HG02938 (cell line): ENCODE data around the gene KCNK7.

Source experiments
- ATAC-seq: cut with Tn5 transposase; IDR thresholded peaks from one replicate; pipeline ENCODE4 v1.9.1; 2021; ENCODE audit warnings: mild to moderate bottlenecking, moderate library complexity; ENCODE audit not compliant: unreplicated experiment

The KCNK7 gene

DNA sequence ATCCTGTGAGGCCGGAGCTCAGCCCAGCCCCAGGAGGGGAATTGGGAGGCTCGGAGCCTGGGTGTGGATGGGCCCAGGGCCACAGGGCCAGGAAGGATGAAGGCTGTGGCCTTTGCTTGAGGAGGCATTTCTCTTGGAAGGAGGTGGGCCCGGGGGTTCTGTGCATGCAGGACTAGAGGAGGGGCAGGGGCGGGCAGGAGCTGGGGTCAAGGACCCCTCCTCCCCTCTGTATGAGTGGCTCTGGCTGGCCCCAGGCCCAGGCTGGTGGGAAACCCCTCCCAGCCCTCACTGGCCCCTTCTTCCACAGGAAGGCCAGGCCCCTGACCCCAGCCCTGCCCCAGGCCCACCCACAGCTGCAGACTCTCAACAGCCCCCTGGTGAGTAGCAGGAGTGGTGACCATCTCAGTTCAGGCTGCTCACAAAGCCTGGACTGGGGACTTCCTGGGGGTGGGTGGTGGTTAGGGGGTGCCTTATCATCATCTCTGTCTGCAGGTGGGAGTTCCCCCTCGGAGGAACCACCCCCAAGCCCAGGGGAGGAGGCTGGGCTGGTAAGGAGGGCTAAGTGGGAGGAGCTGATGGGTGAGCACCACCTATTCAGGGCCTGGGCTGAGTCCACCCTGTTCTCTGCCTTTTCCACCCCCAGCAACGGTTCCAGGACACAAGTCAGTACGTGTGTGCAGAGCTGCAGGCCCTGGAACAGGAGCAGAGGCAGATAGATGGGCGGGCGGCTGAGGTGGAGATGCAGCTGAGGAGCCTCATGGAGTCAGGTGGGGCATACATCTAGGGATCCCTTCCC, 6.0 kb downstream of the KCNK7 start:
- no peak for ATAC-seq

DNA sequence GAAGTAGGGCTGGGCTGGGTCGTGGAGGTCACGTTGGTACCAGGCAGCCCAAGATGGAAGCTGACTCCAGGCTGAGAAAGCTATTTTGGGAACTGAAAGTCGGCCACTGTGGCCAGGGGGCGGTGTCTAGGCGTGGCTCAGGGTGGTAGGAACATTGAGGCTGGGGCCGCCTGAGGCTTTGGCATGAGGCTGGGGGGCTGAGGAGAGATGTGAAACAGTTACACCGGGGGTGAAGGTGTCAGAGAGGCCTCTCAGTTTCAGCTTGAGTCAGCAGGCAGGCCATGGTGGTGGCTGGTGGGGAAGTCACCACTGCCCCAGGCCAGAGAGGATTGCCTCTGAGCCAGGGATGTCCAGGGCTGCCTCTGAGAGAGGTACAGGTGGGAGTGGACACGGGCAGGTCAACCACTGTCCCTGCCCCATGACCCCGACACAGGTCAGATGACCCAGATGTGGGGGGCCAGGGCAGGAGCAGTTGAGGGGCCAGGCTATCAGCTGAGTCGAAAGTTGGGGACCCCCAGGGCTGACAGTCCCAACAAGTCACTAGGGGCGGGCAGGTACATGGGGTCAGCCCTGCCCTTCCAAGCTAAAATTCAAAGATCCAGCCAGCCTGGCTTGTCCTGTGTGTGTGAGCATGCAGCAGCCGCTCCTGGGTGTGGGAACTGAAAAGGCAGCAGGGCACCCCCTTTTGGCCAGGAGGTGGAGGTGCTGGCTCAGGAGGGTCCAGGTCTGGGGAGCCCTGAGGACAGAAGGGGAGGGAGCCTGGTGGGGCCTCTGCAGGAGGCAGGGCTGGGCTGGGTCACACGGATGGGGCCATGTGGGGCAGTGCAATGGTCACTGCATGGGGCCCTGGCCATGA, 7.2 kb downstream of the KCNK7 start:
- peak; percentile 71 for ATAC-seq

DNA sequence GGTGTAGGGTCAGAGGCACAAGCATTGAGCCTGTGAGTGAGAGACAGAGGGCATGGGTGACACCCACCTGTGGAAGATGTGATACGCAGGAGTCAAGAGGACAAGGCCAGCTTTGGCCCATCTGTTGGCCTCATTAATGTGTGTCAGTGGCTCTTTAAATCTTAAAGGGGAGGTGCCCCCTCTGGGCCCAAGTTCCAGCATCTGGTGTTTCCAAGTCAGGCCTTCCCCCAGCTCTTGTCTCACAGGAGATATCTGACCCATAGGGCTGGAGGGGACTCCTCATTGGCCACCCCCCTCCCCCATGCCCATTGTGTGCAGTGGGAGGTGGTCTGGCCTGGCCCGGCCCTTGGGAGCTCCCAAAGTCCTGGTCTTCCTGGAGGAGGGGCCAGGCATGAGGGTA, 8.9 kb downstream of the KCNK7 start:
- no peak for ATAC-seq

DNA sequence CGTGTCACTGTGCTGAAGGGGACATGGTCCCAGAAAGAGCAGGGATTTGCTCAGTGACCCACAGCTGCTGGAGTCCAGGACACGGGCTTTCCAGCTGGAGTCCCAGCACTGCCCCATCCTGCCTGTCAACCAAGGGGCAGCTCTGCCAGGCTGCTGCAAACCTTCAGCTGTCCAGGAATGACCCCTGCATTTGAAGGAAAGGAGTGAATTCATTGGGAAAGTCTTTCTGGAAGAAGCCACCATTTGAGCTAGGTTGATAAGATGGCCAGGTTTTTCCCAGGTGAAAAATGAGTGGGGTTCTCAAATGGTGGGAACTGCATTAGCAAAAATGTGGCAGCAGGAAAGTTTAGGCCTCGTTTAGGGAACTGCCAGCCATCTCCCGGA, 9.4 kb downstream of the KCNK7 start:
- ATAC-seq: no peak

DNA sequence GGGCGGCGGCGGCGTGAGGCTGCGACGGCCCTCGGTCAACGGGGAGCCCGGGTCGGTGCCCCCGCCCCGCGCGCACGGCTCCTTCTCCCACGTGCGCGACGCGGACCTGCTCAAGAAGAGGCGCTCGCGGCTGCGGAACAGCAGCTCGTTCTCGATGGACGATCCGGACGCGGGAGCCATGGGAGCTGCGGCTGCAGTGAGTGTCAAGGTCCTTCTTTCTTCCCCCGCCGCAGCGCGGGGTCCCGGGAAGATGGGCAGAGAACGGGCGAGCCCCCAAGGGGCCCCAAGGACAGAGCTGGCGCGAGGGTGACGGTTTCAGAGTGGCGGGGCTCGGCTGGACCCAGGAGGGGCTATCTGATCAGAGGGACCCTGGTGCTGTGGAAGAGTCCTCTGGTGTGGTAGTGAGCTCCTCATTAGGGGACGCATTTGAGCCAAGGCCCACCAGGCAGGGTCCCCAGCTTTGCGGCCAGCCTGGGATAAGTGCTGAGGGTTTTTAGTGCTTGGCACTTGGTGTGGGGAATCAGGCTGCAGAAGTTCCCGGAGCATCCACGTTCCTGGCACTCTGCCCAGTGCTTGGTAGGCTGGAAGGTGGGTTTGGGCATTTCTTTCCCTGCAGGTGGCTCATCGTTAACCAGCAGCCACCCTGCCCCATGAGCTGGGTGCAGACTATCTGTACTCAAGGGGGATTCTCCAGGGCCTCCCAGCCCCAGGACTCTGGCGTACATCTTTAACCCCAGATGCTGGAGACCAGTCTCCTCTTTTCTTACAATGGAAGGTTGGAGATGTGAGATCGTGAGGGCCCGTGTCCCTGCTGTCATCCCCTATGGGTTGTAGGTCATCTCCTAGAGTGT, 10.0 kb downstream of the KCNK7 start:
- ATAC-seq: no peak

DNA sequence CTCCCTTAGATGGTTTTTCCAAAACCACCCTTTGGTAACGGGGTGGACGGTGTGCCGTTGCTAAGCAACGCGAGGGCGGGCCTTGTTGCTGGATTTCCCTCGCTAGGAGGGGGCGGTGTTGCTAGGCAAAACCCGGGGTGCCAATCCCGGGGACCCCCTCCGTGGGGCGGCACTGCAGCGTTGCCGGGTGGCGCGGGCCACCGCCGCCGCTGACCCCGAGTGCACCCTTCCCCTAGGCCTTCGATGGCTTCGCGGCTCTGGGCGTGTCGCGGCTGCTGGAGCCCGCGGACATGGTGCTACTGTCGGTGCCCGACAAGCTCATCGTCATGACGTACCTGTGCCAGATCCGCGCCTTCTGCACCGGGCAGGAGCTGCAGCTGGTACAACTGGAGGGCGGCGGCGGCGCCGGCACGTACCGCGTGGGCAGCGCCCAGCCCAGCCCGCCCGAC, 10.9 kb downstream of the KCNK7 start:
- ATAC-seq: no peak

DNA sequence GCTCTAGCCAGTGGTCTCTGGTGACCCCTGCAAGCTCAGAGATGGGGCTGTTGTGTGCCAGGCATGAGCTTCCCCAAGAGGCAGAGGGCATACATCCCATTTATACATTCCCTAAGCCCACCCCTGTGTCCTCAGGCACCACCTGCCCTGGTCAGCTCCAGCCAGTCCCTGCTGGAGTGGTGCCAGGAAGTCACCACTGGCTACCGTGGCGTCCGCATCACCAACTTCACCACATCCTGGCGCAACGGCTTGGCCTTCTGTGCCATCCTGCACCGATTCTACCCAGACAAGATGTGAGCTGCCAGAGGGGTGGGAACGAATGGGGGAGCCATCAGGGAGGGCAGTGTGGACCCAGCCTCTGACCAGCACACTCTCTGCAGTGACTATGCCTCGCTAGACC, 11.5 kb downstream of the KCNK7 start:
- no peak for ATAC-seq

DNA sequence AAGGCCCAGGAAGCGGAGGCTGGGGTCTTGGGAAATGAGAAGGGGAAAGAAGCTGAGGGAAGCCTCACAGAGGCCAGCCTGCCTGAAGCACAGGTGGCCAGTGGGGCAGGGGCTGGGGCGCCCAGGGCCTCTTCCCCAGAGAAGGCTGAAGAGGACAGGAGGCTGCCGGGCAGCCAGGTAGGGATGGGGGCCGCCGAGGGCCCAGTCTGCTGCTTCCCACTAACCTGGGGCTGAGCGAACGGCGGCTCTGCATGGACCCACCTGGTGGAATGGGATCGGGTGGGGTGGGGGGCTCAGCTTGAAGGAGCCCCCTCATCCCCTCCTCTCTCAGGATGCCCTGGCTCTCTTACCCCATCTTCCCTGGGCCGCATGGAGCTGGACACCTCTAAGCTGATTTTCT, 12.0 kb downstream of the KCNK7 start:
- no peak for ATAC-seq

DNA sequence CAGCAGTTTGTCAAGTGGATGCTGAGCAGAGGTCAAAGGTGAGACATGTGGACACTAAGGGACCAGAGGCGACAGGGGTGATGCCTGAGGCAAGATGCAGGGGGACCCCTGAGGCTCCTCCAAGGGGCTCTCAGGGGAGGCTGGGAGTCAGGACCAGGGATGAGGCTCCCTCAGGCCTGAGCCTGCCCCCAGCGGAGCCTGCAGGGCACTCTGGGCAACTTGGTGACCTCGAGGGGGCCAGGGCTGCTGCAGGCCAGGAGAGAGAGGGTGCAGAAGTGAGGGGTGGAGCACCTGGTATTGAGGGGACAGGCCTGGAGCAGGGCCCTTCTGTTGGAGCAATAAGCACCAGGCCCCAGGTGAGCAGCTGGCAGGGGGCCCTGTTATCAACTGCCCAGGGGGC, 13.7 kb downstream of the KCNK7 start:
- ATAC-seq: no peak

DNA sequence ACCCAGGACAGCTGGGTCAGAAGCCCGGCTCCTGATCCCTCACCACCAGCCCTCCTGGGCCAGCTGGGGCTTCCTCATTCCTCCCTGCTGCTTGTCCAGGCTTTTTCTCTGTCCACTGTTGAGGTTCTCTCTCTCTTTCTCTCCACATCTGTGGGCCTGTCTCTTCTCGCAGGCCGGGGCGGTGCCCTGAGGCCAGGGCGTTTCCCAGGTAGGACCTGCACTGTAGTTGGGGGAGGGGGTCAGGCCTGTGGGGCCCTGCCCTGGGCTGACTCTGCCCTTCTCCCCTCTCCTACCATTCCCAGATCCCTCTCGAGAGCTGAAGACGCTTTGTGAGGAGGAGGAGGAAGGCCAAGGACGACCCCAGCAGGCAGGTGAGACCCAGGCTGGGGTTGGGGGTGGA, 14.8 kb downstream of the KCNK7 start:
- ATAC-seq: no peak

DNA sequence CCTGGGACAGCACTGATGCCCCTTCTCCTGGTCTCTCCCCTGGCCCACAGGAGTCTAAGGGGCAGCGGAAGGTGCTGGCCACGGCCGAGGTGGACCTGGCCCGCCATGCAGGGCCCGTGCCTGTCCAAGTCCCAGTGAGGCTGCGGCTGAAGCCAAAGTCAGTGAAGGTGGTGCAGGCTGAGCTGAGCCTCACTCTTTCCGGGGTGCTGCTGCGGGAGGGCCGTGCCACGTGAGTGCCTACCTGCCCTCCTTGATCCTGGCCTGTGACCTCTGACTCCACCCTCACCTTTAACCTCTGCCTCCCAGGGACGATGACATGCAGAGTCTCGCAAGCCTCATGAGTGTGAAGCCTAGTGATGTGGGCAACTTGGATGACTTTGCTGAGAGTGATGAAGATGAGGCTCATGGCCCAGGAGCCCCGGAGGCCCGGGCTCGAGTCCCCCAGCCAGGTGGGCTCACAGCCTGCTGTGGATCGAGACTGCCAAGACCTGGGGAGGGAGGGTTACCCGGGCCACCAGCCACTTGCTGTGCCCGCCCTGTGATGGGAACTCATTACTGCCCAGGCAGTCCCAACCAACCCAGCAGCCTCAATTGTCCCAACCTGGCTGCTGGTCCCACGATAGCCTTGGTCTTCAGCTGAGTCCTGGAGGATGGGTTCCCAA, 15.4 kb downstream of the KCNK7 start:
- ATAC-seq: no peak

DNA sequence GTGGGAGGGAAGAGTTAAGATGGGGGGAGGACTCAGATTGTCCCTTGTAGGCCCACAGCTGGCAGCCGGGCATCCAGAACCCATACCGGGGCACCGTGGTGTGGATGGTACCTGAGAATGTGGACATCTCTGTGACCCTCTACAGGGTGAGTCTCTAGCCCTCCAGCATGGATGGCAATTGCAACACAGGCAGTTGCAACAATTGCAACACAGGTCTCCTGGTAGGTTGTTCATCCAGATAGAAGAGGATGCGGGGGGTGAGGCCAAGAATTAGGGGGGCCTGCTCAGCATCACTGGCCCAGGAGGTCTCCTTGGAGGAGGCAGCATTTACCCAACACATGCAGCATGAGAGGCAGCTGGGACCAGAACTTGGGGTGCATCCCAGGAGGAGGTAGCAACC, 16.3 kb downstream of the KCNK7 start:
- ATAC-seq: no peak

DNA sequence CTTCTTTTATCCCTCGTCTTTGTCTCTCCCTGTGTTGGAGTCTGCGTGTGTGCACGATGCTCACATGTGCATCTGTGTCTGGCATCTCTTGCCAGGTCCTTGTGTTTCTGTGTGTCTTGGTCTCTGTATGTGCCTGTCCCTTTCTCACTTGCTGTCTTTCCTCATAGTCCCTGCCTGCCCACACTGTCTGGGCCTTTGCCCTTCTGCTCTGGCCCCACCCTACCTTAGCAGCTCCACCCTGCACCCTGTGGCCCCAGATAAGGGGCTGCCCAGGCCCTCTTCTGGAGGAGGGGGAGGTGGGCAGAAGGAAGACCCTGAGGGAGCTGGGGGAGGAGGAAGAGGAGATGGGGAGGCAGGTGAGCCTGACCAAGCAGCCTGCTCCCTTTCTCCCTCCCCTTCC, 16.9 kb downstream of the KCNK7 start:
- ATAC-seq: no peak

DNA sequence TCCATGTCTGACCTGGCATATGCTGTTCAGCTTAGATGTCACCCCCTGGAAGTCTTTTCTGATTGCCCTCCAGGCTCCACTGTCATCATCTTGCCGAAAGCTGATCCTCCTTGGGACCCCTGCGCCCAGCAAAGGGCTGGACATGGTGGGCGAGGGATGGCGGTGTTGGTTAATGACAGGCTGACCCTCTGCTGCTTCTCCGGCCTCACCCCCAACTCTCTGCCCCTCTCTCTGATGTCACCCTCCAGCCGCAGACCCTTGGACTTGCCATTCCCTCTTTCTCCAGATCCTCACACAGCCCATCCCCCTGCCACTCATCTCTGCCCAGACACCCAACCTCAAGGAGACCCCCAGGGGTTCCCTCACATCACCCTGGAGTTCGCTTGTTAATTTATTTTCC, 17.5 kb downstream of the KCNK7 start:
- no peak for ATAC-seq

DNA sequence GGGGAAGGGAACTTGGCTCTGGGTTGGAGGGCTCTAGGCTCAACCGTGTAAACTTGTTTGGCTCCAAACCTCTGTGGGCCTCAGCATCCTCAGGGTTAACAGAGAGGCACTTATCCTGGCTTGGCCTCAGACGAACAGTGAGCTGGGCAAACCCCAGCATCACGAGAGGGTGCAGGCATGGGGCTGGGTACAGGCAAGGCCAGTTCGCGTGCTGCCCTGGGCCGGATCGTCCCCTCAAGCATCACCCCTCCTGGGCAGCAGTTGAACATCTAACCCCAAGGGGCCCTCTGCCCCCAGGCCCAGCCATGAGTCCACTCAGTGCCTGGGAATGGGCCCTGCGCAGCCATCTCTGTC, 17.9 kb downstream of the KCNK7 start:
- no peak for ATAC-seq

DNA sequence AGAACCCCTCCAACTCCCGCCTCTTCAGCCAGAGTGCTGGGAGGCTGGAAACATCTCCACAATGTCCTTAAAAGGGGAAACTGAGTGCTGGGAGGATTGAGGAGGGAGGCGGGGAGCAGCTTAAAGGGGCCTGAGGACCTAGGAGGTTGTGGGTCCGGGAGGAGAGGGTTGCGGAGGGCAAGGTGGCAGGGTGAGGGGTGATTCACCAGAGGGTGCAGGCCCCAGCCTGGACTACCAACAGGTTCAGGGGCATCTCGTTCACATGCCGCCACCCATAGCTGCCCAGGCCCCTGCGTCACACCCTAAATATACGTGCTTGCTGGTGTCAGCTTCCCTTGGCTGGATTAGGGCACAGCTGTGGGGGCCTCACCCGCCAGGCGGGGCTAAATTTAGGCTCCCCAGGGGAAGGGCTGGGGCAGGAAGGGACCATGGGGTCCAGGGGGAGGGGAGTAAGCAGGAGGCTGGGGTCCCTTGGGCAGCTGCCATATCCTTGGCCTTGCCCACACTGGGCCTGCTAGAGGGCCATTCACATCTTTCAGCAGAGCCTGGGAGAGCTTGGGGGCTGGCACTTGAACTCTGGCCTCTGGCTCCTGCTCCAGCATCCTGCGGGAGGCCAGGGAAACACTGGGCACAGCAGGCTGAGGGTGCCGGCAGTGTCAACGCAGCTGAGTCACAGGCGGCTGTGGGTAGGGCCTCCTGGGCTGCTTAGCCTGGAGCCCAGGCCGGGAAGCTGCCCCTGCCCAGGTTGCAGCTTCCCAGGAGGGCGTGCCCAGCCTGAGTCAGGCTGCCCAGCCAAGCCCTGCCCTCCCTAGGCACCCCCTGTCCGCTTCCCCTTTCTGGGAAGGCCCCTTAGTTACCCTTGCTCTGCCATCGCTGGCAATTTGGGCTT, 18.5 kb downstream of the KCNK7 start:
- no peak for ATAC-seq

DNA sequence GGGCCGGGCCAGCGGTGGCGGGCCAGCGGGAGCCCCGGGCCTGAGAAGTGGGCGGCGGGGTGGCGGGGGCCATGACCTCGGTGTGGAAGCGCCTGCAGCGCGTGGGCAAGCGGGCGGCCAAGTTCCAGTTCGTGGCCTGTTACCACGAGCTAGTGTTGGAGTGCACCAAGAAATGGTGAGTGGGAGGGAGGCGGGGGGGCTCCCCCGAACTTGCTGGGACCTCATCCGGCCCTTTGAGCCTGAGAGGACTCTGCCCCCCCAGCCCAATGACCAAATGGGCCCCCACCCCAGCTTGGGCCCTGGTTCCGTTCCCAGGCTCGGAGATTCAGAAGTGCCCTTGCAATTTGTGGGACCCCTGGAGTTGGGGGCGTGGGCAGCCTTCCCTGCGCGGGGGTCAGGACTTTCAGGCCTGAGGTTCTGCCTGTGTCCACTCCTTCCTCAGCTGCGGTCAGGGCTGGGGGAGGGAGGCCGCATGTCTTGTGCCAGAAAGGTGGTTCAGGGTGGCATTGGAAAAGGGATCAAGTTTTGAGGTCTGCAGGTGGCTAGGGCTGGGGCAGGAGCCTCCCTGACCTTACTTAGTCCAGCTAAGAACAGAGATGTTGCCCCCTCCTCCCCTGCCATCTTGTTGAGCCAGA, 19.3 kb downstream of the KCNK7 start:
- ATAC-seq: no peak

DNA sequence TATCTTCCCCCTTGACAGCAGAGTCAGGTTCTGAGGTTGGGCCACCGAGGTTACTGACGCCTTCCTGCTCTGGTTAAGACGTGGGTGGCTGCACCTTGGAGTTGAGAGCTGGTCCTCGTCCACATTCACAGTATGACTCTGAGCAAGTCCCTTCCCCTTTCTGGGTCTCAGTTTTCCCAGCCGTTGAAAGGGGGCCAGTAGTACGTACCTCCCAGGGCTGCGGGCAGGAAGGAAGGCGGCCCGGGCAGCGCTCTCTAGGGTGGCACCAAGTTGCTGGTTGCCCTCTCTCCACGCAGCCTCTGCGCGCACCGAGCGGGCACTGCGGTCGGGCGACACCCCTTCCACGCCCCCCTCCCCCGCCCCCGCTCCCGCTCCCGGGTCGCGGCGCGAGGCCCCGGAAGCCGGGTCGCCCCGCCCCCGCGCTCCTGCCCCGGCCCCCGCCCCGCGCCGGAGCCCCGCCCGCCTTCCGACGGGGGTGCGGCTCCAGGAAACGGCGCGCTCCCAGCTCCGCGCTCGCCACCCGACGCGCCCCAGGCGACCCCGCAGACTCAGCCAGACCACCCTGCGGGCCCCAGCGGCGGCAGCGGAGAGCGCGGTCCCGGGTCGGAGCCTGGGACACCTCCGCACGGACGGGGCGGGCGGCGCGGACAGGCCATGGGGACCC, 19.9 kb downstream of the KCNK7 start, which contains the start of gene EHBP1L1:
Gene EHBP1L1, plus strand, starts transcription at position 486 of the 664 bp plus-strand sequence. CDS start 250 bp downstream, outside the sequence.
- ATAC-seq: no peak
